HEK293T (cell line): Measurements from ENCODE around the gene TMEM263.

Experiments
- CTCF ChIA-PET: fragments of 350-600 bp; formaldehyde crosslinking; extraction: SDS; loops from one replicate; lab custom pipeline; 2021; ENCODE audit warnings: antibody characterized with exemption, inconsistent platforms; lab: Yijun Ruan, JAX
- POLR2A ChIA-PET: fragments of 350-600 bp; formaldehyde crosslinking; extraction: SDS; loops from one replicate; lab custom pipeline; 2020; ENCODE audit warnings: antibody characterized with exemption, inconsistent platforms; lab: Yijun Ruan, JAX
- DNase-seq: peaks from one replicate; pipeline ENCODE4 v3.0.0; 2012; ENCODE audit warnings: mixed read lengths; ENCODE audit errors: extremely low spot score
- ARNT ChIP-seq: fragments of 450-650 bp; IDR thresholded peaks from 2 replicates; pipeline ENCODE4 v1.6.1; 2017; ENCODE audit warnings: mild to moderate bottlenecking
- BHLHE40 ChIP-seq: fragments of 450-650 bp; IDR thresholded peaks from 2 replicates; pipeline ENCODE4 v1.6.1; 2016; ENCODE audit warnings: mild to moderate bottlenecking, moderate library complexity, borderline replicate concordance
- CTBP1 ChIP-seq: fragments of 450-650 bp; IDR thresholded peaks from 2 replicates; pipeline ENCODE4 v1.6.1; 2016; ENCODE audit warnings: borderline replicate concordance
- ELF4 ChIP-seq: fragments of 450-650 bp; IDR thresholded peaks from 2 replicates; pipeline ENCODE4 v1.6.1; 2017; ENCODE audit warnings: antibody characterized with exemption
- FOXA1 ChIP-seq: fragments of 450-650 bp; IDR thresholded peaks from 2 replicates; pipeline ENCODE4 v1.6.1; 2016; ENCODE audit warnings: mild to moderate bottlenecking
- FOXK2 ChIP-seq: fragments of 450-650 bp; IDR thresholded peaks from 2 replicates; pipeline ENCODE4 v1.6.1; 2016; ENCODE audit warnings: mild to moderate bottlenecking
- FOXM1 ChIP-seq: fragments of 450-650 bp; IDR thresholded peaks from 2 replicates; pipeline ENCODE4 v1.6.1; 2017; ENCODE audit warnings: mild to moderate bottlenecking, borderline replicate concordance
- HDGF ChIP-seq: fragments of 450-650 bp; IDR thresholded peaks from 2 replicates; pipeline ENCODE4 v1.6.1; 2017; ENCODE audit warnings: antibody characterized with exemption, borderline replicate concordance
- L3MBTL2 ChIP-seq: fragments of 450-650 bp; conservative IDR thresholded peaks from 2 replicates; pipeline ENCODE4 v1.6.1; 2016; ENCODE audit warnings: mild to moderate bottlenecking
- LEF1 ChIP-seq: fragments of 450-650 bp; IDR thresholded peaks from 2 replicates; pipeline ENCODE4 v1.6.1; 2017; ENCODE audit warnings: mild to moderate bottlenecking, borderline replicate concordance
- NFRKB ChIP-seq: fragments of 450-650 bp; IDR thresholded peaks from 2 replicates; pipeline ENCODE4 v1.6.1; 2016; ENCODE audit warnings: mild to moderate bottlenecking, moderate library complexity
- SP1 ChIP-seq: fragments of 450-650 bp; IDR thresholded peaks from 2 replicates; pipeline ENCODE4 v1.6.1; 2017
- SUZ12 ChIP-seq: fragments of 450-650 bp; IDR thresholded peaks from 2 replicates; pipeline ENCODE4 v1.6.1; 2016; ENCODE audit warnings: mild to moderate bottlenecking
- TARDBP ChIP-seq: fragments of 450-650 bp; IDR thresholded peaks from 2 replicates; pipeline ENCODE4 v1.6.1; 2016
- ZNF384 ChIP-seq: fragments of 450-650 bp; IDR thresholded peaks from 2 replicates; pipeline ENCODE4 v1.6.1; 2016
- TF ChIP-seq, protein P1 (sequence below): fragments of 450-650 bp; IDR thresholded peaks from 2 replicates; pipeline ENCODE4 v1.6.1; 2016

The TMEM263 gene

DNA sequence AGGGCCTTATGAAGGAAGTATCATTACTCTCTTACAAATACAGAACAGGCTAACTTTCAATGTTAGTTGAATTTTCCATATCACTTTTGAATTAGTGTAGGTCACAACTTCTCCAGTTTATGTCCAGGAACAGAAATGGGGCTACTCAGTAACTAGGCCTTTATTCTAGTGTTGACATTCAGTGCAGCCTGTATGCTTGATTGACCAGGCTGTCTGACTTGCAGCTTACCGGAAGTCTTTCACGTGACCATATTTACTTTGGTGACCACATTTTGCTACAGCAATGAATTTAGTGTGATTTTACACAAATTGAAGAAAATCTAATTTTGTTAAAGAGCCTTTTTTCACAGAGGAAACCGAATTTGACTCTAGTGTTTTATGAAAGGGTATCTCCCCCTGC, 18.8 kb downstream of the TMEM263 start:
- TF ChIP-seq FOXM1: no peak
- TF ChIP-seq, protein P1, sequence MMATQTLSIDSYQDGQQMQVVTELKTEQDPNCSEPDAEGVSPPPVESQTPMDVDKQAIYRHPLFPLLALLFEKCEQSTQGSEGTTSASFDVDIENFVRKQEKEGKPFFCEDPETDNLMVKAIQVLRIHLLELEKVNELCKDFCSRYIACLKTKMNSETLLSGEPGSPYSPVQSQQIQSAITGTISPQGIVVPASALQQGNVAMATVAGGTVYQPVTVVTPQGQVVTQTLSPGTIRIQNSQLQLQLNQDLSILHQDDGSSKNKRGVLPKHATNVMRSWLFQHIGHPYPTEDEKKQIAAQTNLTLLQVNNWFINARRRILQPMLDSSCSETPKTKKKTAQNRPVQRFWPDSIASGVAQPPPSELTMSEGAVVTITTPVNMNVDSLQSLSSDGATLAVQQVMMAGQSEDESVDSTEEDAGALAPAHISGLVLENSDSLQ: no peak
- no peak for TF ChIP-seq ZNF384
- no peak for TF ChIP-seq TARDBP
- TF ChIP-seq BHLHE40: no peak
- no peak for TF ChIP-seq ELF4
- no peak for TF ChIP-seq SUZ12
- no peak for TF ChIP-seq LEF1
- no peak for TF ChIP-seq ARNT
- TF ChIP-seq CTBP1: no peak
- no peak for TF ChIP-seq SP1
- TF ChIP-seq NFRKB: no peak
- no peak for TF ChIP-seq HDGF
- ChIA-PET POLR2A (no interaction called here), CTCF (no interaction called here)

DNA sequence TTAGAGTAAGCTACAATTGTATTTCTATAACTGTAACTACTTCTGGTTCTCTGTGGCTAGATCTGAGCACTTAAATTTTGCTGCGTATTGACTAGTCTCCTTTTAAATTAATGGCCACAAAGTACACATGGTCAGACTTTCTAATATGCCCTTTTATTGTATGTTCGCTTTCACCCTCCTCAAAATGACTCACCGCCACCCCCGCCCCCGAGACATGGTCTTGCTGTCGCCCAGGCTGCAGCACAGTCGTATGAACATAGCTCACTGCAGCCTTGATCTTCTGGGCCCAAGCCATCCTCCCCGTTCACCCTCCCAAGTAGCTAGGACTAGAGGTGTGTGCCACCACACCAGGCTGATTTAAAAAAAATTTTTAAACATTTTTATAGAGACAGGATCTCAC, 19.4 kb downstream of the TMEM263 start:
- TF ChIP-seq BHLHE40 (no peak), FOXM1 (no peak), TARDBP (no peak), L3MBTL2 (no peak), HDGF (no peak), SP1 (no peak), FOXK2 (no peak), ARNT (no peak), SUZ12 (no peak), ZNF384 (no peak), FOXA1 (no peak), NFRKB (no peak), LEF1 (no peak), ELF4 (no peak), CTBP1 (no peak)
- TF ChIP-seq, protein P1: no peak
- no peak for DNase-seq
- ChIA-PET POLR2A (no interaction called here), CTCF (no interaction called here)

More for the DNA sequence above, 18.8 kb downstream of the TMEM263 start:
- no peak for DNase-seq

DNA sequence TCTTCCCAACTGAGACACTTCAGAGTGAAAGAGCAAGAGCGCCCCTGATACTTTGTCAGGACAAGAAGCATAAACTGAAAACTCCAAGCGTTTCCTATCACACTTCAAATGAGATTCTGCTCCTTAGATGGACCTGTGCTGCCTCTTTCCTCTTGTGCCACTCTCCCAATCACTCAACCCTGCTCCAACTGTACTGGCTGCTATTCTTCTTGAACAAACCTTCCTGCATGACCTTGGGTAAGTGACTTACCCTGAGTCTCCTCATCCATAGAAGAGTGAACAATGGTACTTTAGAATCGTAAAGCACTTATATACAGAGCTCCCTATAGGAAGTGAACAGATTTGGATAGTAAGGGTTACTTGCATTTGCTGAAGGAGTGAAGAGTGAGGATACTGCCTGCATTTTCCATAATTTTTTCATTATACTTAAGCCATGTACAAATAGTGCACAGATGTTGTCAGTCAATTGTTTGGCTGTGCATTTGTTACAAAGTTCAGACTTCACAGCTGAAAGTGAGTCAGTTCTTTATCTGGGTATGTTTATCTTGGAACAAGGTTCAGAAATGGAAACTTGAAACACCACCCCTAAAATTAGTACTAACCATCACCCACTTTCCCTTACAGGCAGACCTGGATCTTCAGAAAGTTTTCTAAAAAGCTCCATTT, 20.4 kb downstream of the TMEM263 start:
- CTCF ChIA-PET: interaction anchor here (0.6 kb wide), 1 partner anchor 954 kb away, joined by 3 read pairs; no protein-coding TSS in a partner anchor

DNA sequence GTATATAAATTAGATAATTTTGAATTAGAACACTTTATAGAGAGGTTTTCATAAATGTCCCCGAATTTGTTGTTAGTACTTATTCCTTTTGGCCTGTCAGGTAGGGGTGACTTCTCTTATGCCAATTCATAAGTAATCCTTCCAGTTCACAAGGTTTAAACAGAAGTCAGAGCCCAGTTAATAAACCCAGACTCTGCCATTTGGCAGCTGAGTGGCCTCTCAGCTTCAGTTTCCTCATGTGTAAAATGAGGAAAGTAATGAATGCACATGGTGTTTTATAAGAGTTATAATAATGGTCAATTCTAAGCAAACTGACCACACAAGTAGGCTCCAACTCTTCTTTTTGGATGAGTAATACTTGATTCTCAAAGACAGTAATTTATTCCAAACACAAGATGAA, 21.0 kb downstream of the TMEM263 start:
- ChIA-PET POLR2A (interaction anchor here (1.0 to 2.7 kb wide), 2 partner anchors 11 to 117 kb away, joined by 3 to 15 read pairs; partner anchors contain the start of gene MTERF2), CTCF (interaction anchor here (0.6 kb wide), 1 partner anchor 955 kb away, joined by 3 read pairs; no protein-coding TSS in a partner anchor)
- DNase-seq: no peak
- no peak for TF ChIP-seq CTBP1
- no peak for TF ChIP-seq BHLHE40
- no peak for TF ChIP-seq HDGF
- TF ChIP-seq FOXA1: no peak

More for the DNA sequence above, 20.4 kb downstream of the TMEM263 start:
- no peak for DNase-seq
- POLR2A ChIA-PET: interaction anchor here (1.0 to 2.7 kb wide), 2 partner anchors 11 to 118 kb away, joined by 3 to 15 read pairs; partner anchors contain the start of gene MTERF2
- no peak for TF ChIP-seq L3MBTL2
- no peak for TF ChIP-seq LEF1
- no peak for TF ChIP-seq ZNF384
- no peak for TF ChIP-seq CTBP1
- no peak for TF ChIP-seq FOXM1
- TF ChIP-seq ELF4: no peak
- TF ChIP-seq HDGF: no peak
- no peak for TF ChIP-seq SP1
- TF ChIP-seq FOXA1: no peak

DNA sequence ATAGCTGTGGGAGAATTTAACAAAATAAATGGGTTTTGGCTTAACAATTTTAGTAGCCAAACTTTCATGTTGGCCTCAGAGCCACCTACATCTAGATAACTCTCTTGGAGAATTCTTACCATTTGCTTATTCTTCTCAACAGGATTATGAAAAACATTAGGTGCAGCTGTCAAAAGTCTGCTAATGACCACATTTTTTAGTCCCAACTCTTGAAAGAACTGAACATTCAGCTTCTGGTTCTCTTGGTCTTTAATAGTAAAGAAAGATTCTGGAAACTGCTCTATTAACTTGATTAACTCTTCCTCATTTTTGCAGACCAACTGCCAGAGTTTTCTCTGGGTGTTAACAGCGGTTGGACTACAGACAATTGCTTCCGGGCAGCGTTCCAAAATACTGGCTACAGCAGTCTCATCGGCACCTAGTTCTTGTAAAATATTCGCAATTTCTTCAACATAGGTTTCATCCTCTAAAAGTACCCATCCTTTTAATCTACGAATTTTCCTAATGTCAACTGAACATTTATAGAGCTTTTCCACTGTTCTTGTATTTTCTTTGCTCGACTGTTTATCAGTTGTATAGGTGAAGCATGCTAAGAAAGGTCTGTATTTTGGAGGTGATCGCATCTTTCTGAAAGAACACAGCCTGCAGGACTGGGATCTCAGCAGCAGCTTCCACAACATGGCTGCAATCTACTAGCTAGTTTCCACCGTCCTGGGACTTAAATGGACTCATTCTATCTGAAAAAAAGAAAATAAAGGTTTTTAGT, 22.5 kb downstream of the TMEM263 start:
- no peak for TF ChIP-seq ARNT
- TF ChIP-seq ZNF384: no peak
- TF ChIP-seq TARDBP: no peak
- no peak for TF ChIP-seq ELF4
- no peak for TF ChIP-seq L3MBTL2
- no peak for TF ChIP-seq HDGF
- TF ChIP-seq SUZ12: no peak
- TF ChIP-seq FOXA1: no peak
- TF ChIP-seq SP1: no peak
- TF ChIP-seq, protein P1: no peak
- TF ChIP-seq FOXK2: no peak
- TF ChIP-seq FOXM1: no peak
- TF ChIP-seq BHLHE40: no peak
- no peak for TF ChIP-seq NFRKB
- no peak for TF ChIP-seq LEF1
- TF ChIP-seq CTBP1: no peak
- ChIA-PET CTCF (interaction anchor here (0.5 to 0.6 kb wide), 2 partner anchors 41 to 649 kb away, joined by 3 read pairs; no protein-coding TSS in a partner anchor), POLR2A (interaction anchor here (2.2 to 2.7 kb wide), 2 partner anchors 9 to 22 kb away, joined by 6 to 15 read pairs; partner anchors contain the start of genes MTERF2 and TMEM263)
- no peak for DNase-seq

DNA sequence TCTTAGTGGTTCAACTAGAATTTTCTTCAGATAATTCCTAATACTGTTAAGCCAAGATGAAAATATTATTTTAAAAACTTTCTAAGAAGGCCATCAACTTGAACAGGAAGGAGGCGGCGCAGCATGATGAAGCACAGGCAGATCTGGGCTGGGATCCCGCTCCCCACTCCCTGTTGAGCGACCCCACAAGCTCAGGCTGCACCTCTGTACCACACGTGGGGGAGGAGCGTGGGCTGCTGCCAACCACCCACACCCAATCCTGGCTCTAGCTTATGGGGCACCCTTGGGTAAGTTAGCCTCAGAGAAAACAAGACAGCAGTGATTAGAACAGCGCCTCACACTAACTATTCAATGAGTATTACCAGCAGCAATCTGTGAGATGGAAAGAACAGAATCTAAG, 25.2 kb downstream of the TMEM263 start:
- POLR2A ChIA-PET: no interaction called here
- no peak for TF ChIP-seq SP1
- TF ChIP-seq SUZ12: no peak
- TF ChIP-seq HDGF: no peak
- no peak for TF ChIP-seq TARDBP
- no peak for TF ChIP-seq ARNT
- no peak for TF ChIP-seq NFRKB
- no peak for TF ChIP-seq FOXK2
- TF ChIP-seq, protein P1: no peak
- no peak for TF ChIP-seq CTBP1
- TF ChIP-seq ZNF384: no peak
- no peak for TF ChIP-seq FOXM1
- no peak for TF ChIP-seq L3MBTL2
- no peak for TF ChIP-seq LEF1
- TF ChIP-seq FOXA1: no peak
- TF ChIP-seq BHLHE40: no peak
- no peak for TF ChIP-seq ELF4
- no peak for DNase-seq
- CTCF ChIA-PET: no interaction called here
